ENCODE data around the gene ABHD17C.

GRCh38 chr15:80668546-80669236, 26.4 kb upstream of the ABHD17C start:
- TF ChIP-seq EZH2 (IDR thresholded peaks at IDR 0.05; ENCODE audit: low read depth), result no peak
- no peak for TF ChIP-seq CTCF (conservative IDR thresholded peaks at IDR 0.05)

Data from PC-9 (cell line).